ENCODE results near the gene COL13A1.

GRCh38 chr10:69944761-69945160 lies 143.1 kb downstream of the COL13A1 start:
- TF ChIP-seq, protein P1, sequence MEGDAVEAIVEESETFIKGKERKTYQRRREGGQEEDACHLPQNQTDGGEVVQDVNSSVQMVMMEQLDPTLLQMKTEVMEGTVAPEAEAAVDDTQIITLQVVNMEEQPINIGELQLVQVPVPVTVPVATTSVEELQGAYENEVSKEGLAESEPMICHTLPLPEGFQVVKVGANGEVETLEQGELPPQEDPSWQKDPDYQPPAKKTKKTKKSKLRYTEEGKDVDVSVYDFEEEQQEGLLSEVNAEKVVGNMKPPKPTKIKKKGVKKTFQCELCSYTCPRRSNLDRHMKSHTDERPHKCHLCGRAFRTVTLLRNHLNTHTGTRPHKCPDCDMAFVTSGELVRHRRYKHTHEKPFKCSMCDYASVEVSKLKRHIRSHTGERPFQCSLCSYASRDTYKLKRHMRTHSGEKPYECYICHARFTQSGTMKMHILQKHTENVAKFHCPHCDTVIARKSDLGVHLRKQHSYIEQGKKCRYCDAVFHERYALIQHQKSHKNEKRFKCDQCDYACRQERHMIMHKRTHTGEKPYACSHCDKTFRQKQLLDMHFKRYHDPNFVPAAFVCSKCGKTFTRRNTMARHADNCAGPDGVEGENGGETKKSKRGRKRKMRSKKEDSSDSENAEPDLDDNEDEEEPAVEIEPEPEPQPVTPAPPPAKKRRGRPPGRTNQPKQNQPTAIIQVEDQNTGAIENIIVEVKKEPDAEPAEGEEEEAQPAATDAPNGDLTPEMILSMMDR (IDR thresholded peaks at IDR 0.05 in 8 of 11, conservative IDR thresholded peaks at IDR 0.05 in 3 of 11) = no peak
- TF ChIP-seq POLR2A (IDR thresholded peaks at IDR 0.05) = no peak
